K562 (cell line): ENCODE results near the gene CCDC136. TPM values are rescaled to one million over a fixed set of nuclear protein-coding genes. Genes with fewer than 3 reads are reported as not detected.

ENCODE experiments used
- ARID3A ChIP-seq: IDR thresholded peaks from 2 replicates; pipeline ENCODE4 v1.6.1; 2012; ENCODE audit warnings: low read depth, low read length, improper control_type of control experiment, borderline replicate concordance
- ARID4B ChIP-seq: sonication (generic); formaldehyde crosslinking; IDR thresholded peaks from 2 replicates; pipeline ENCODE4 v1.8.0; 2022; ENCODE audit warnings: mild to moderate bottlenecking, missing genetic modification reagents
- GTF3C2 ChIP-seq: IDR thresholded peaks from 3 replicates; pipeline ENCODE4 v1.6.1; 2011; ENCODE audit warnings: borderline replicate concordance, mild to moderate bottlenecking, moderate library complexity; ENCODE audit not compliant: insufficient read length; ENCODE audit errors: extremely low read depth
- PBX2 ChIP-seq, 2 experiments: IDR thresholded peaks in 1 of 2; conservative IDR thresholded peaks in 1 of 2; 2 replicates each; pipeline ENCODE4 v1.6.1; 2016; ENCODE audit warnings: low read depth in 2 of 2, mild to moderate bottlenecking in 1 of 2, missing compliant biosample characterization in 1 of 2, missing genetic modification characterization in 1 of 2, moderate library complexity in 1 of 2
- PRMT5 ChIP-seq: sonication (generic); formaldehyde crosslinking; IDR thresholded peaks from 2 replicates; pipeline ENCODE4 v1.5.0; 2020; ENCODE audit warnings: missing genetic modification reagents
- RB1 ChIP-seq: fragments of 450-650 bp; IDR thresholded peaks from 2 replicates; pipeline ENCODE4 v1.6.1; 2017; ENCODE audit warnings: low read depth, mild to moderate bottlenecking
- SRF ChIP-seq, 2 experiments: fragments of 250-450, 450-650 bp in 1 of 2; sonication (Bioruptor Pico) in 1 of 2; sonication (generic) in 1 of 2; formaldehyde crosslinking; IDR thresholded peaks; 2 replicates each; pipeline versions ENCODE4 v1.5.0 to v1.5.1; 2020 to 2022; ENCODE audit warnings: mild to moderate bottlenecking in 1 of 2, missing genetic modification reagents in 1 of 2
- TAF7 ChIP-seq: fragments of 450-650 bp; IDR thresholded peaks from 2 replicates; pipeline ENCODE4 v1.6.1; 2016; ENCODE audit warnings: missing genetic modification characterization, missing compliant biosample characterization
- ZEB2 ChIP-seq: fragments of 450-650 bp; IDR thresholded peaks from 2 replicates; pipeline ENCODE4 v1.6.1; 2016
- ZNF184 ChIP-seq: sonication (generic); formaldehyde crosslinking; IDR thresholded peaks from 2 replicates; pipeline ENCODE4 v1.5.0; 2020; ENCODE audit warnings: missing genetic modification reagents
- ZNF436 ChIP-seq: fragments of 250-450, 450-650 bp; sonication (Bioruptor Pico); formaldehyde crosslinking; IDR thresholded peaks from 2 replicates; pipeline ENCODE4 v1.7.0; 2020; ENCODE audit warnings: mild to moderate bottlenecking
- ZNF75A ChIP-seq: fragments of 450-650 bp; formaldehyde crosslinking; IDR thresholded peaks from 2 replicates; pipeline ENCODE4 v1.4.0; 2020; ENCODE audit warnings: mild to moderate bottlenecking
- ZNF766 ChIP-seq: fragments of 200-800 bp; sonication (Bioruptor generic); conservative IDR thresholded peaks from 2 replicates; pipeline ENCODE4 v1.6.1; 2016; ENCODE audit warnings: missing genetic modification characterization, missing compliant biosample characterization
- polyA plus RNA-seq, 8 experiments: library from polyadenylated mRNA; depleted of rRNA in 4 of 8; stranded (reverse) in 5 of 8; unstranded in 3 of 8; fragments of >200 nt; fragmentation: Nextera tagmentation in 2 of 8; fragmentation: Illumina TruSeq in 1 of 8; extraction: Ambion mirVana in 2 of 8; extraction: Trizol in 1 of 8; gene quantifications; 2 replicates each; pipeline versions ENCODE4 v1.2.1 to v1.2.3, GENCODE V29; 2011 to 2014; ENCODE audit warnings: inconsistent platforms in 1 of 8, missing spikeins in 1 of 8
- total RNA-seq, 7 experiments: library from RNA; depleted of rRNA in 6 of 7; stranded (reverse); fragments of >200 nt in 6 of 7; fragmentation: Illumina TruSeq in 2 of 7; extraction: Trizol in 2 of 7; gene quantifications; 2 replicates each; pipeline versions ENCODE4 v1.2.1 to v1.2.3, GENCODE V29; 2011 to 2021; ENCODE audit warnings: low replicate concordance in 1 of 7

Gene CCDC136
- total and polyA plus RNA-seq, 9 of the 15 experiments (the other 6 are each of a cell fraction or from before 2014, with no cell fraction given): 2.4 to 40.8 (median 26.5) TPM

- no peak for TF ChIP-seq PBX2 (CRISPR knock-in tag; IDR thresholded peaks at IDR 0.05; ENCODE audit: low read depth)
- no peak for TF ChIP-seq PBX2 (tag; conservative IDR thresholded peaks at IDR 0.05; ENCODE audit: low read depth)
- TF ChIP-seq ZNF184 (CRISPR knock-in tag): no peak
- TF ChIP-seq PRMT5 (CRISPR knock-in tag): 0 out of 2 replicates have a peak, but pooled peaks have one; percentile 18
- TF ChIP-seq TAF7 (tag): no peak
- TF ChIP-seq ZNF436 (CRISPR knock-in tag): no peak
- TF ChIP-seq ARID4B: 0 out of 2 replicates have a peak, but pooled peaks have one; percentile 27
- TF ChIP-seq ZNF75A (CRISPR knock-in tag): no peak
- TF ChIP-seq SRF (CRISPR knock-in tag; IDR thresholded peaks at IDR 0.05): no peak
- no peak for TF ChIP-seq RB1
- TF ChIP-seq ARID3A: no peak
- no peak for TF ChIP-seq ZEB2
- no peak for TF ChIP-seq GTF3C2
- TF ChIP-seq ZNF766 (CRISPR knock-in tag): no peak
Measured at GRCh38 chr7:128842674-128843641, 51.2 kb downstream of the CCDC136 start (continued).
